Activated T-helper 1 cell treated with anti-CD3 and anti-CD28 coated beads, Interleukin-12 subunit alpha, Interleukin-12 subunit beta, Interleukin-2, Interleukin-4 antibody, amounts not matched to agents 30 ng/mL and 10 ng/mL and 1 ng/mL, durations not matched to agents 14 hours and 24 hours and 36 hours (primary cell): ENCODE results near the gene KCNN1. TPM values are rescaled to one million over a fixed set of nuclear protein-coding genes. Genes with fewer than 3 reads are reported as not detected.

Experiments
- DNase-seq: peaks from one replicate; pipeline ENCODE4 v3.0.0; 2021; ENCODE audit warnings: low spot score
- H3K27ac Mint-ChIP-seq: one replicate; pipeline ENCODE4 v1.8.0; 2021; ENCODE audit warnings: mild to moderate bottlenecking, mixed read lengths
- H3K27me3 Mint-ChIP-seq: one replicate; pipeline ENCODE4 v1.8.0; 2022; ENCODE audit warnings: mild to moderate bottlenecking, moderate library complexity, mixed read lengths; ENCODE audit not compliant: insufficient read depth
- H3K36me3 Mint-ChIP-seq: one replicate; pipeline ENCODE4 v1.8.0; 2021; ENCODE audit warnings: low read depth, mixed read lengths
- H3K4me1 Mint-ChIP-seq: one replicate; pipeline ENCODE4 v1.8.0; 2021; ENCODE audit warnings: low read depth, mixed read lengths
- H3K4me3 Mint-ChIP-seq: one replicate; pipeline ENCODE4 v1.8.0; 2021; ENCODE audit warnings: mild to moderate bottlenecking, moderate library complexity, mixed read lengths
- H3K9me3 Mint-ChIP-seq: one replicate; pipeline ENCODE4 v1.8.0; 2021; ENCODE audit warnings: mixed read lengths
- intact Hi-C: fragments of 100-400 bp; cut with micrococcal nuclease; formaldehyde crosslinking; loops from one replicate; pipeline ENCODE4 v1.15.1; 2024
- total RNA-seq: library from RNA; stranded (reverse); gene quantifications from 2 replicates; pipeline ENCODE4 v1.2.3, GENCODE V29; 2022

KCNN1 gene
- total RNA-seq, 1 donor from 2014 or later = not detected

DNA sequence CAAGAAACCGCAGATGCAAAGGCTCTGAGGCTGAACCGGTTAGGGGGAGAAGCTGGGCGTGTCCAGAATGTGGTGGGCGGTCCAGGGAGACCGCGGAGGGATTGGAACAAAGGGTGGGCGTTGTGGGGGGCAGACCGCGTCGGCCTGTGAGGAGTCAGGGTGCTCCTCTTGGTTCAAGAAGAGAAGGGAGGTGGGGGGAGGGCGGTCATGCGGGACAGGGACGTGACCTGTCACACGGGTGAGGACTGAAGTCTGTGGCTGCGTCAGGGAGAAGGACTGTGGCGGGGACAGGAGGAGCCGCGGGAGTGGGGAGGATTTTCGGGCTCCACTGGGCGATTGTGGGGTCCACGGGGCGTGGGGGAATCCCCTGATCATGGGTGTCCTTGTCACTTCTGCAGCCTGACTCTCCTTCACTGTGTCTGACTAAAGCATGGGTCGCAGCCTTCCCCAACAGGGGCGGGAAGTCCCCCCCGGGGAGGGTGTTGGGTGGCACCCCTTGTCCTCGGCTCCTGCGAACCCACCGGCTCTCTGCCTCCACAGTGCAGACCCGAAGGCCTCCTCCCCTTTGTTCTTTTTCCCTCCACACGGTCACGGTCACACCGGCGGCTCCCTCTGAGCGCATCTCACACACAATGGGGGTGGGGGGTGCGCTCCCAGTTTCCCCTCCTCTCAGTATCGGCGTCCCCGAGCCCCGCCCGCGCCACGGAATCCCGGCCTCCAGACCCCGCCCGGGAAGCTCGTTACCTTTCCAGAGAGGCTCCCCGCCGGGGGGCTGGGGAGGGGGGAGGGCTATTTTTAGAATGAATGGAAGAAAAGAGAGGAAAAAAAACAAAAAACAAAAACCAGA lies 16.4 kb upstream of the KCNN1 start:
- Mint-ChIP-seq H3K36me3 (no peaks in the 10 kb centered on the region), H3K4me1 (peaks cover 43% of the 10 kb centered on the region), H3K27me3 (peaks cover 56% of the 10 kb centered on the region), H3K27ac (peak overlapping the region; percentile 26), H3K4me3 (peak overlapping the region; percentile 69), H3K9me3 (no peaks in the 10 kb centered on the region)
- intact Hi-C loops = loop anchor here (1.0 to 2.0 kb wide), 2 partner anchors 16 to 108 kb away; partner anchors contain the start of gene KCNN1
- DNase-seq = no peak

DNA sequence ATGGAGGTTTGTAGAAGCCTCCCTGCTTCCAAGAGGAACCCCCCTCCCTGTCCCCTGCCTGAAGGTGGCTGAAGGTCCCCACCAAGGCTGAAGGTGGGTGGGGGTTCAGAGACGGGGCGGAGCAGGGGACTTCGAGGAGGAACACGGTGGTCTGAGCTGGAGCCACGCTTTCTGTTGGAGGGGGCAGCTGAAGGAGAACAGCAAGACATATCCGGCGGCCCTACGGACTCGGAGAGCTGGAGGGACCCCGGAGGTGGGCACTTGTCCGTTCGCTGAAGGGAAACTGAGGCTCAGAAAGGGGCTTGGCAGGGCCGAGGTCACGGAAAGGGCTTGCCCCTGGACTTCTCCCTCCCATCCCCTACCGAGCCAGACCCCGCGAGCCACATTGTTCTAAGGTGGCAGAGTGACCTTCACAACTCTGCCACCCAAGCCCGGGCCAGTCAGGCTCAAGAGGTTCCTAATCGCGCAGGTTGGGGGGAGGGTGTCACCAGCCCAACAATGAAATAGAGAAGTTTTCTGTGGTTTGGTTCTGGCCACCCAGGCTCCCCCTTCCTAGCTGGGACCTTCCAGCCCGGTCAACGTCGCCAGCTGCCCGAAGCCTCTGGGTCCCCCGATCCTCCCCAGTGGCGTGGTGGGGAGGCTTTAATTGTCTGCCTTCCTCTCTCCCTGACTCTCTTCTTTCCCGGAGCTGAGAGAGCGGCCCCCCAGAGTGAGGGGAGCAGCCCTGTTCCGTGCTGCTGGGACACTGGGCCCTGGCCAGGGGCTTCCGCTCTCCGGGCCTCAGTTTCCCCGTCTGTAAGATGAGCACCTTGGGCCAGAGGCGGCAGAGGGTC lies 15.5 kb upstream of the KCNN1 start:
- DNase-seq = no peak
- peaks cover 34% of the 10 kb centered on the region for H3K4me1 Mint-ChIP-seq
- H3K27ac Mint-ChIP-seq = no peak overlapping the region
- H3K36me3 Mint-ChIP-seq = no peaks in the 10 kb centered on the region
- H3K27me3 Mint-ChIP-seq = peaks cover 61% of the 10 kb centered on the region
- intact Hi-C loops = loop anchor here (2.0 kb wide), 1 partner anchor 15 kb away; the partner anchor contains the start of gene KCNN1
- no peaks in the 10 kb centered on the region for H3K9me3 Mint-ChIP-seq
- peak overlapping the region; percentile 19 for H3K4me3 Mint-ChIP-seq

DNA sequence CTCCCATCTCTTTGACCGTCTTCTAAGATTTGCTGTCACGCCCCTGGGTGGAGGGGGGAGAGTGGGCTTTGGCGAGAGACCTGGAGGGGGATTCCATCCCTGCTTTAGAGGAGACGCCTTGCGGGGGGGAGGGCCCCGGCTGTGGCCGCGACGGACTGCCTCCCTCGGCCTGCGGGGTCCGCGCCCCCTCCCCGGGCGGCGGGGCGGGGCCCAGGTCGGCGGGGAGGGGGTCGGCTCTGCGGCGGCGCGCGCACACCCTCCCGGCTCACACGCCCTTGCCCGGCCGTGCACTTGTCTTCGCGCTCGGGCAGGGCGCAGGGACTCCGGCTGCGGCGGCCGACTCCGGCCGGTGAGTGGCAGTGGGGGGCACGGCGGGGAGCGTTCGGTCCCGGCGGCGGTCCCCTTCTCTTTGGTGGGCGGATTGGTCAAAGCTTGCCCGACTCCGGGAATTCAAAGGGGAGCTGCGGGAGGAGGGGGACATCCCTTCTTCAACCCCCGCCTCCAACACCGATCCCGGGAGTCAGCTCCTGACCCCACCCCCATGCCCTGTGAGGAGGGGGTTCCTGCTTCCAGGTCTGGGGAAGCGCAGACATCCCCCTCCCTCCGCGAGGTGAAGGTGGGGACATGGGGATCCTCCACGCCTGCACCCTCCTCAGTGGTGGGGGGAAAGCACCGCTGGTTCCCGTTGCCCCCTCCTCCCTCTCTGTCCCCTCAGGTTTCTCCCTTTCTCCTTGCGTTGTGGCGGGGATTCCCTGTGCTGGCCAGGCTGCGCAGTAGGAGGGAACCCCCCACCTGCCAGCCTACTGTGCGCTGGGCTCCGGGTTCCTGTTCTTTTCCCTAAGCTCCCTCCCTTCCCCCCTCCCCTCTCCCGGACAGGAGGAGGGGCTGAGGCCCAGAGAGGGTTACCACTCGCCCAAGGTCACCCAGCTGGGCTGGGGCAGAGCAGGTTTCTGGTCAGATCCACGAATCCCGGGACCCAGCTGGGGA lies 14.6 kb upstream of the KCNN1 start:
- Mint-ChIP-seq H3K27ac (peak overlapping the region; percentile 29), H3K9me3 (no peaks in the 10 kb centered on the region), H3K36me3 (no peaks in the 10 kb centered on the region), H3K4me1 (peaks cover 26% of the 10 kb centered on the region), H3K4me3 (peak overlapping the region; percentile 11), H3K27me3 (peaks cover 69% of the 10 kb centered on the region)
- DNase-seq = no peak
- intact Hi-C loops = loop anchor here (2.0 kb wide), 1 partner anchor 15 kb away; the partner anchor contains the start of gene KCNN1

DNA sequence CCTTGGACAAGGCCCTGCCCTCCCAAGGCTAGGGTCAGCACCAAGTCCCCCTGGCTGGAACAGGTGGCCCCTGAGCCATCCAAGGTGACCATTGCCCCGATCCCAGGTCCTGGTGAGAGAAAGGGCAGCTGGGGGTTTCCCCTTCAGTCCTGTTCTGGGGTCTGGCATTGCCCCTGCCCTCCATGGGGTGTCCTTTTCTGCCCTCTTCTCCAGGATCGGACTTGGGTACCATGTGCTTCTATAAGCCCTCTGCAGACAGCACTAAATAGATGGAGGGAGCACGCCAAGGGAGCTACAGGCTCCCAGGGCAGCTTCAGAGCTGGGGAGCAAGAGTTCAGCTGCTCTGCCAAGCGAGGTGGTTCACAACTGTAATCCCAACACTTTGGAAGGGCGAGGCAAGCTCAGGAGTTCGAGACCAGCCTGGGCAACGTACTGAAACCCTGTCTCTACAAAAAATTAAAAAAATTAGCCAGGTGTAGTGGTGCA lies 13.5 kb upstream of the KCNN1 start:
- Mint-ChIP-seq H3K4me3 (no peak overlapping the region), H3K9me3 (no peaks in the 10 kb centered on the region), H3K27ac (no peak overlapping the region), H3K27me3 (peaks cover 72% of the 10 kb centered on the region), H3K4me1 (peaks cover 23% of the 10 kb centered on the region), H3K36me3 (no peaks in the 10 kb centered on the region)
- intact Hi-C loops = no loop called here
- DNase-seq = no peak

DNA sequence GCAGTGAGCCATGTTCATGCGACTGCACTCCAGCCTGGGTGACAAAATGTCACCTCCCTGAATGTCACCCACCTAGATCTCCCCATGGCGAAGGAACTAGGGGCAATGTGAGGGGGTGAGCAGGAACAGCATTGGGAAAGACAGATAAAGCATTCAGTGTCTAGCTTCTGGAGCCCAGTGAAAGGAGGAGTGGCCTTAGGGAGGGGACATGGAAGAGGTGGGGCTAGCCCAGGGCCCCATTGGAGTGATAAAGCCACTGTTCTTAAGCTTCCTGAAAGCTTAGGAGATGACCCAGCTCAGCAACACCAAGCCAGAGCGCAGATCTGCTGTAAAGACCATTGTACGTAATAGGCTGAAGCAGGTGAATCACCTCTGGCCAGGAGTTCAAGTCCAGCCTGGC lies 13.0 kb upstream of the KCNN1 start:
- no peaks in the 10 kb centered on the region for H3K36me3 Mint-ChIP-seq
- H3K4me1 Mint-ChIP-seq = peaks cover 19% of the 10 kb centered on the region
- DNase-seq = no peak
- no peak overlapping the region for H3K27ac Mint-ChIP-seq
- H3K4me3 Mint-ChIP-seq = no peak overlapping the region
- H3K9me3 Mint-ChIP-seq = no peaks in the 10 kb centered on the region
- intact Hi-C loops = no loop called here
- peaks cover 69% of the 10 kb centered on the region for H3K27me3 Mint-ChIP-seq

DNA sequence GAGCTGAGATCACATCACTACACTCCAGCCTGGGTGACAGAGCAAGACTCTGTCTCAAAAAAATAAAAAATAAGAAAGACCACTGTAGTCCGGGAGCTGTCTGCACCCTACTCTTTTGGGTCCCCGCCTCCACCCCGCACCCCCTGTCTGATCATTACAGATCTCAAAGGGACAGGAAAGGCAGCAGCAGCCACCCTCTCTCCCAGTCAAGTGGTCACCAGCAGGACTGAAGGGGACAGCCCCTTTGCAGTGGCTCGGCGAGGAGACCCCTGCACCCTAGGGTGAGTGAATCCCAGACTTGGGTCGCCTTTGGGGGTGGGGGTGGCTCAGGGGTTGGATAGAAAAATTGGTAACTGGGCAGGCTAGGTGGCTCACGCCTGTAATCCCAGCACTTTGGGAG lies 12.5 kb upstream of the KCNN1 start:
- Mint-ChIP-seq H3K36me3 (no peaks in the 10 kb centered on the region), H3K27me3 (peaks cover 65% of the 10 kb centered on the region), H3K4me3 (no peak overlapping the region)

DNA sequence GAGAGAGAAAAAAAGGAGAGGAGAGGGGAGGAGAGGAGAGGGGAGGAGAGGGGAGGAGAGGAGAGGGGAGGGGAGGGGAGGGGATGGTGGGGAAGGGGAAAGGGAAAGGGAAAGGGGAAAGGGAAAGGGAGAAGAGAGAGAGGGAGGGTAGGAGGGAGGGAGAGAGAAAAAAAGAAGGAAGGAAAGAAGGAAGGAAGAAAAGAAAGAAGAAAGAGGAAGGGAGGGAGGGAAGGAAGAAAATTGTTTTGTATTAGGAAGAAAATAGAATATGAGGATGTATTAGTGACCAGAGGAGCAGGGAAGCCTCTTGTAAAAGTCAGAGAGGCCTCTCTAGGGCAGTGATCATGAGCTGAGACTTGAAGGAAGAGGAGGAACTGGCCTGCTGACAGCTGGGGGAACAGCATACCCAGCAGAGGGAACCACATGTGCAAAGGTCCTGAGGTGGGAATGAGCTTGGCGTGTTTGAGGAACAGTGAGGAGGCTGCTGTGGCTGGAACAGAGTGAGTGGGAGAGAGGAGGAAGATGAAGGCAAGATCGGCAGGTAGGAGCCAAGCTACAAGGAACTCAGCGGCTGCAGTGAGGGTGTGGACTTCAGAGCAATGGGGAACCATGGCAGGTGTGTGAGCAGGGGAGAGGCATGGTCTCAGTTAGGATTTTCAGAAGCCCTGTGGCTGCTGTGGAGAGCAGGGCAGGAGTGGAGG lies 9.6 kb upstream of the KCNN1 start:
- H3K27ac Mint-ChIP-seq = no peak overlapping the region
- no peak for DNase-seq
- no peaks in the 10 kb centered on the region for H3K4me1 Mint-ChIP-seq
- no peaks in the 10 kb centered on the region for H3K9me3 Mint-ChIP-seq
- peaks cover 51% of the 10 kb centered on the region for H3K27me3 Mint-ChIP-seq
- H3K4me3 Mint-ChIP-seq = no peak overlapping the region
- no peaks in the 10 kb centered on the region for H3K36me3 Mint-ChIP-seq
- intact Hi-C loops = no loop called here

More for the DNA sequence above, 12.5 kb upstream of the KCNN1 start:
- Mint-ChIP-seq H3K4me1 (peaks cover 13% of the 10 kb centered on the region), H3K9me3 (no peaks in the 10 kb centered on the region), H3K27ac (no peak overlapping the region)
- intact Hi-C loops = no loop called here
- DNase-seq = no peak

DNA sequence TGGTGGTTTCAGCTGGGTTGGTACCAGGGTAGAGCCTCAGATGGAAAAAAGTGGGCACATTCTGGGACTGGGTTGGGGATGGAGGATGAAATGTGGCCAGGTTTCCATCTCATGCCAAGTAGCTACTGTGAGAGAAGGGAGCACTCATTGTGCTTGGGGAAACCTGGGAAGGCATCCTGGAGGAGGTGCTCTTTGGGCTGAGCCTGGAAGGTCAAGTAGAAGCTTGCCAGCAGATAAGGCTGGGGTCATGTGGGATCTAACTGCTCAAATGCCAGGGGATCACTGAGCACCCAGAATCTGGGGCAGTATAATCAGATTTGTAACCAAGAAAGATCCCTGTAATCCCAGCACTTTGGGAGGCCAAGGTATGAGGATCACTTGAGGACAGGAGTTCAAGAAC lies 9.0 kb upstream of the KCNN1 start:
- no peak overlapping the region for H3K4me3 Mint-ChIP-seq
- no peaks in the 10 kb centered on the region for H3K4me1 Mint-ChIP-seq
- H3K36me3 Mint-ChIP-seq = no peaks in the 10 kb centered on the region
- H3K9me3 Mint-ChIP-seq = no peaks in the 10 kb centered on the region
- intact Hi-C loops = no loop called here
- H3K27me3 Mint-ChIP-seq = peaks cover 48% of the 10 kb centered on the region
- no peak for DNase-seq
- H3K27ac Mint-ChIP-seq = no peak overlapping the region

DNA sequence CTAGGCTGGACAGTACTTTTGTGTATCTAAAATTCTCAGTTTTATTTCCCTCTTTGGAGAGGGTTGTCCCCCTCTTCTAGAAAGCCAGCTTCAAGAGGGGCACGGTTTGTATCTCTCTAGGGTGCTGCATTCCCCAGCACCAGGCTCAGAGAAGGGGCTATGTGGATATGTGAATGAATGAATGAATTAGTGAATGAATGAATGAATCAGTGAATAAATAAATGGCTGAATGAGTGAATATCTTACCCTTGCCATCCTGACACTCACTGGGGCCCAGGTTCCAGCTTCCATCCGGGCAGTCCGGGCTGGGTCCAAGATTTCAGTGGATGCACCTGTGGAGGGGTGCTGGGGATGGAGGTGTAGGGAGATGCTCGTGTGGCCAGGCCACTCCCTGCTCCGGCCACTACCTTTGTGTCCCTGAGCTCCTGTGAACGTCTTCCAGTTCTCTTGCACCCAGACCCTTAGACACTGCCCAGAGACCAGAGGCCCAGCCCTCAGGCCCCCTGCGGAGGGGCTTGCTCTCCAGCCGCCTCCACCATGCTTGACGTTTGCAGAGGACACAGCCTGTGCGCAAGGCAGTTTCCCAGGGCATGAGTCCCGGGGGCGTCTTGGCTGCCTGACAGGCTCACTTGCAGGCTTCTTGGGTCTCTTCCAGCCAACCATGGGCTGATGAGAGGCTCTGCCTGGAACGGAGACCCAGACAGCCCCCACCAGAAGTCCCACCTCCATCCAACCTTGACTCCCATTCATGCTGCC lies 2.8 kb upstream of the KCNN1 start:
- Mint-ChIP-seq H3K4me3 (no peak overlapping the region), H3K27me3 (peaks cover 46% of the 10 kb centered on the region), H3K4me1 (no peaks in the 10 kb centered on the region), H3K9me3 (no peaks in the 10 kb centered on the region), H3K27ac (no peak overlapping the region), H3K36me3 (no peaks in the 10 kb centered on the region)
- intact Hi-C loops = no loop called here
- no peak for DNase-seq

DNA sequence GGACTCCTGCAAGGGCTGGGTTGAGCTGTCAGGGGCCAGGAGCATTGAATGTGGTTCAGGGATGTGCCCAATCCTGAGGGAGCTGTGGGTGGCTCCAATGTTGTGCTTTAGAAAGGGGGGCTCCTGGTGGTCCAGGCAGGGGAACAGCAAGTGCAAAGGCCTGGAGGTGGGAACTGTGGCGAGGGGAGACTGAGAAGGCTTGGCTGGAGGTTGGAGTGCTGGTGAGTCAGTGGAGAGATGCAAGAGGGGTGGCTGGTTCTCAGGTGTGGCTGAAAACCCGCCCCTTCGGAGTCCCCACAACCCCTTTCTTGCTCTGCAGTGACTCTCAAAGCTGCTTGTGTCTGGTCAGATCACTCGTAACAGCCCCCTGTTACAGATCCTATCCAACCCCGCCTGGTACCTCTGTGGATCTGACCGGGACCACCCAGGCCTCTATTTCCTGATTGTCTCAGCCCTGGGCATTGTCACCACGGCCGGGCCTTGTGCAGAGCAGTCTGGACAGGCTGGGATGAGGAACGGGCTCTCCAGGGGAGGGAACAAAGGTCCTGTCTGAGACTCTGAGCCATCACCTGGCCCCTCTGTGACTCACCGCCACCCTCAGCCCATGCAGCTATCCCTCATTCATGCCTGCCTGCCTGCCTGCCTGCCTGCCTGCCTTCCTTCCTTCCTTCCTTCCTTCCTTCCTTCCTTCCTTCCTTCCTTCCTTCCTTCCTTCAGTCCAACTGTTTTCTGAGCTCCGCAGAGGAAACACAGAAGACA lies 1.4 kb upstream of the KCNN1 start:
- H3K36me3 Mint-ChIP-seq = no peaks in the 10 kb centered on the region
- H3K9me3 Mint-ChIP-seq = no peaks in the 10 kb centered on the region
- H3K27ac Mint-ChIP-seq = no peak overlapping the region
- no peaks in the 10 kb centered on the region for H3K4me1 Mint-ChIP-seq
- H3K27me3 Mint-ChIP-seq = peaks cover 50% of the 10 kb centered on the region
- no peak overlapping the region for H3K4me3 Mint-ChIP-seq
- no peak for DNase-seq
- intact Hi-C loops = loop anchor here (2.0 kb wide), 1 partner anchor 15 kb away; no protein-coding TSS in a partner anchor

DNA sequence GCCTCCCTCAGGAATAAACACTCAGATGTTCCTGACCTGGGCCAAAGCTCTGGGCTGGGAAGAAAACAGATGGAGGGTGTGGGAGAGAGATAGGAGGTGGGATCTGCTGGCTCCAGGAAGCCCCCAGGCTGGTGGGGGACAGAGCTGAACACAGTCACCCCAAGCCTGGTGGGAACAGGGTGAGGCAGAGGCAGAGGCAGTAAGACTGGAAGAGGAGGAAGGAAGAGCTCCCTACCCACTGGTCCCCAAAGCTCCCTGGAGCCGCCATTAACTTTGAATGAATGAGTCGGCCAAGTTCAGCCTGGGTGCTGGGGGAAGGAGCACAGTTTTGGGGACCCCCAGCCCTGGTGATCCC lies 801 bp upstream of the KCNN1 start:
- Mint-ChIP-seq H3K27me3 (peaks cover 44% of the 10 kb centered on the region), H3K9me3 (no peaks in the 10 kb centered on the region), H3K27ac (no peak overlapping the region), H3K4me3 (no peak overlapping the region), H3K36me3 (no peaks in the 10 kb centered on the region), H3K4me1 (no peaks in the 10 kb centered on the region)
- intact Hi-C loops = loop anchor here (2.0 kb wide), 1 partner anchor 15 kb away; no protein-coding TSS in a partner anchor
- DNase-seq = no peak
